GDM1 (cell line): ENCODE results near the gene AMBRA1.
"Not testable (repeated sequence)": the region's sequence is repeated elsewhere in the genome, so short reads cannot be mapped to it uniquely, and the experiment has no call there.

Experiments used
- DNase-seq: peaks from one replicate; lab custom pipeline; 2025; lab: John Stamatoyannopoulos, UW

Gene AMBRA1

GRCh38 chr11:46616551-46617133 lies 22.8 kb upstream of the AMBRA1 start:
- DNase-seq = no peak

- no peak for DNase-seq
Observed at GRCh38 chr11:46615756-46616155, 21.9 kb upstream of the AMBRA1 start.

GRCh38 chr11:46612326-46612725 lies 18.5 kb upstream of the AMBRA1 start:
- DNase-seq = no peak

GRCh38 chr11:46611526-46612304 lies 17.9 kb upstream of the AMBRA1 start:
- DNase-seq = no peak

GRCh38 chr11:46609386-46609785 lies 15.6 kb upstream of the AMBRA1 start:
- no peak for DNase-seq

GRCh38 chr11:46607516-46607915 lies 13.7 kb upstream of the AMBRA1 start:
- DNase-seq = no peak

- DNase-seq = no peak
Observed at GRCh38 chr11:46604796-46605195, 11.0 kb upstream of the AMBRA1 start.

- DNase-seq = no peak
Observed at GRCh38 chr11:46603704-46604308, 10.0 kb upstream of the AMBRA1 start.

GRCh38 chr11:46601129-46601528 lies 7.3 kb upstream of the AMBRA1 start:
- DNase-seq = no peak

GRCh38 chr11:46600194-46600960 lies 6.6 kb upstream of the AMBRA1 start:
- no peak for DNase-seq

- DNase-seq = no peak
Observed at GRCh38 chr11:46599340-46600193, 5.7 kb upstream of the AMBRA1 start.

GRCh38 chr11:46597609-46598219 lies 3.9 kb upstream of the AMBRA1 start:
- DNase-seq = no peak

GRCh38 chr11:46597155-46597554 lies 3.3 kb upstream of the AMBRA1 start:
- DNase-seq = no peak

GRCh38 chr11:46594785-46595184 lies 962 bp upstream of the AMBRA1 start:
- DNase-seq = no peak

GRCh38 chr11:46594374-46594700 lies 514 bp upstream of the AMBRA1 start:
- no peak for DNase-seq

- DNase-seq = no peak
Observed at GRCh38 chr11:46590740-46591605, 2.9 kb downstream of the AMBRA1 start.

GRCh38 chr11:46588915-46589314 lies 4.9 kb downstream of the AMBRA1 start:
- DNase-seq = no peak

GRCh38 chr11:46588131-46588530 lies 5.7 kb downstream of the AMBRA1 start:
- DNase-seq = no peak

GRCh38 chr11:46583513-46583912 lies 10.3 kb downstream of the AMBRA1 start:
- DNase-seq = not testable (repeated sequence)

- DNase-seq = no peak
Observed at GRCh38 chr11:46582588-46582987, 11.2 kb downstream of the AMBRA1 start.
